HG02642 (cell line): ENCODE data around the gene BOD1L1.

Experiments
- ATAC-seq: cut with Tn5 transposase; IDR thresholded peaks from one replicate; pipeline ENCODE4 v1.9.1; 2021; ENCODE audit warnings: mild to moderate bottlenecking; ENCODE audit not compliant: unreplicated experiment, poor library complexity

Gene BOD1L1

GRCh38 chr4:13527981-13528820, 99.3 kb downstream of the BOD1L1 start:
- peak; percentile 76 for ATAC-seq

GRCh38 chr4:13527192-13527980, 100.1 kb downstream of the BOD1L1 start:
- peak; percentile 23 for ATAC-seq

GRCh38 chr4:13526658-13527057, 100.9 kb downstream of the BOD1L1 start:
- ATAC-seq = no peak

GRCh38 chr4:13525606-13526281, 101.8 kb downstream of the BOD1L1 start:
- ATAC-seq = no peak

- no peak for ATAC-seq
Observed at GRCh38 chr4:13524504-13525243, 102.9 kb downstream of the BOD1L1 start.

GRCh38 chr4:13523591-13524503, 103.7 kb downstream of the BOD1L1 start:
- ATAC-seq = no peak

- ATAC-seq = no peak
Observed at GRCh38 chr4:13523105-13523477, 104.4 kb downstream of the BOD1L1 start.

GRCh38 chr4:13522282-13523104, 105.0 kb downstream of the BOD1L1 start:
- no peak for ATAC-seq

GRCh38 chr4:13521047-13521446, 106.5 kb downstream of the BOD1L1 start:
- ATAC-seq = no peak
